D341Med (cell line): ENCODE measurements around the gene SRRM4.

Source experiments
- DNase-seq: peaks from one replicate; pipeline ENCODE4 v3.0.0; 2012; ENCODE audit warnings: low spot score

The SRRM4 gene

GRCh38 chr12:119122751-119123150, 141.4 kb downstream of the SRRM4 start:
- no peak for DNase-seq

GRCh38 chr12:119128527-119128926, 147.2 kb downstream of the SRRM4 start:
- no peak for DNase-seq

GRCh38 chr12:119129827-119130434, 148.6 kb downstream of the SRRM4 start:
- DNase-seq, result no peak

DNA sequence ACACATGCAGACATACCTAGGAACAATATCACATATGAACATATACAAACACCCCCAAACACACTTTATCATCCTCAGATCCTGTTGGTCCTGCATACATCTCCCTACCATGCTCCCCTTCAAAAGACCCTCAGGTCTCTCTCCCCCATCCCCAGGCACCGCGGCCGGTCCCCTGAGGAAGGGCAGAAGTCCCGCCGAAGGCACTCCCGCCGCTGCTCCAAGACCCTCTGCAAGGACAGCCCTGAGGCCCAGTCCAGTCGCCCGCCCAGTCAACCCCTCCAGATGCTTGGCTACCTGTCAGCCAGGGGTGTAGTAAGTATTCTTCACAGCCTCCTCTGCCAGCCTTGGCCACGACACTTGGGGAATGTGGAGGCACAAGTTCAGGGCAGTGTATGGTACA, 149.2 kb downstream of the SRRM4 start:
- no peak for DNase-seq

- DNase-seq, result no peak
Observed at GRCh38 chr12:119134284-119135072, 153.1 kb downstream of the SRRM4 start.

GRCh38 chr12:119136811-119137410, 155.6 kb downstream of the SRRM4 start:
- no peak for DNase-seq

DNA sequence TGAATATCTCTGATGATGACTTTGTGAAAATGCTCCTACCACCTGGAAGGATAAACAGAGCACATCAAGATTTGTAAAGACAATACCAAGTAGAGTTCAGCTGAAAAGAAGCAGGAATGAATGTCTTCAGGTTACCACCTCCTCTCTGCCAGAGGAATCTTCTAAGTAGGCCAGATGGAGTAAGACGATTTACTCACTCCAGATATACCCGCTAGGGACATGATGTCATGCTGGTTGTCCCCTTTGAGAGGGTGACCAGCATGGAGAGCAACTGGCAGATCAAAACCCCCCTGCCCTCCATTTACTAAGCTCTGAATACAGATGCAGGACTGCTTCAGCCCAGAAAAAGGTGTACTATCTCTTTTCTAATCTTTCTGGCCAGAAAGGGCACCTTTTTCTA, 158.1 kb downstream of the SRRM4 start:
- no peak for DNase-seq

DNA sequence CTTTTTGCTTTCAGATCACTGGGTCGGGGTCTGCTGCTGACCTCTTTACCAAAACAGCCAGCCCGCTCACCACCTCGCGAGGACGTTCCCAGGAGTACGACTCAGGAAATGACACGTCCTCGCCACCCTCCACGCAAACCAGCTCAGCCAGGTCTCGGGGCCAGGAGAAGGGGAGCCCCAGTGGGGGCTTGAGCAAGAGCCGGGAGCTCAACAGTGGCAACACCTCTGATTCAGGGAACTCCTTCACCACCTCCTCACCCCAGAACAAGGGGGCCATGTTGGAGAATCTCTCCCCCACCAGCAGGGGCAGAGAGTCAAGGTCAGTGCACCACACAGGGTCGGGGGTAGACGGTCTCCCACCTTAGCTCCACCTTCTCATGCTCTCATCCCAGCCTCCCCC, 164.0 kb downstream of the SRRM4 start:
- DNase-seq, result no peak

DNA sequence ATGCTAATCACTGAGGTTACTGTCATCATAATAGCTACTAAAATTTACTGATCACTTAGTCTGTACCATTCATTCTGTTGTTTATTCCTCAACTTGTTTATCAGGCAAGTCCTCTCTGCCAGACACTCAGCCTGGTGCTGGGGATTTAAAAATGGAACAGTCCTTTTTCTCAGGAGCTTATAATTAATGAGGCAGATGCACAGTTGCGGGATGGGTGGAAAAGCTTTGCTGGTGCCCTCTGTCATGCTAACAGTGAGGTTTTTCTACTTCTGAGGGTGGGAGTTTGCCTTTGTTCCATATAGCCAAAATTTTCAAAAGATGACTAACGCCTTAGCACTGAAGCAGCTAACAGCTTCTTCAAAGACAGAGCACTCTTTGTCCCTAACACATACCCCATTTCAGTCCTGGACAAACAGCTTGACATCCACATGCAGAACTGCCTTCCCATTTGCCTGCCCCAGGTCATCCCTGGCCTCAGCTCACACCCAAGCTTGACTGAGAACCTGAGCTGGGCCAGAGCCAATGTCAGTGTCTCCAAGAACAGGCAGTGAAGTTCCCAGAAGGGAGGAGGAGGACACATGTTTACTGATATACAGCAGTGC, 166.6 kb downstream of the SRRM4 start:
- peak; percentile 70 for DNase-seq

DNA sequence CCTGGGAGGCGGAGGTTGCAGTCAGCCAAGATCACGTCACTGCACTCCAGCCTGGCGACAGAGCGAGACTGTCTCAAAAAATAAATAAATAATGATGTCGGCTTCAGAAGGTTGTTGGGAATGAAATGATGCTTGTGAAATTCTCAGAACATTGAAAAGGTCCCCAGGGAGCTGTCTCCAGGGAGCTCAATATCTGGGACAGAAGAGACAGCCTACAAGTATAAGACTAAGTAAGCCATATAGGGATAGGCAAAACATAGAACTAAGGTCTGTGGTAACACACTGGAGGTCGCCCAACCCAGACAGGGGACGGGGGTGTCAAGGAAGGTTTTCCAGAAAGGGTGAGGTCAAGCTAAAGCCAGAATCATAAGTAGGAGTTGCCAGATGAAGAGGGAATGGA, 167.9 kb downstream of the SRRM4 start:
- no peak for DNase-seq

DNA sequence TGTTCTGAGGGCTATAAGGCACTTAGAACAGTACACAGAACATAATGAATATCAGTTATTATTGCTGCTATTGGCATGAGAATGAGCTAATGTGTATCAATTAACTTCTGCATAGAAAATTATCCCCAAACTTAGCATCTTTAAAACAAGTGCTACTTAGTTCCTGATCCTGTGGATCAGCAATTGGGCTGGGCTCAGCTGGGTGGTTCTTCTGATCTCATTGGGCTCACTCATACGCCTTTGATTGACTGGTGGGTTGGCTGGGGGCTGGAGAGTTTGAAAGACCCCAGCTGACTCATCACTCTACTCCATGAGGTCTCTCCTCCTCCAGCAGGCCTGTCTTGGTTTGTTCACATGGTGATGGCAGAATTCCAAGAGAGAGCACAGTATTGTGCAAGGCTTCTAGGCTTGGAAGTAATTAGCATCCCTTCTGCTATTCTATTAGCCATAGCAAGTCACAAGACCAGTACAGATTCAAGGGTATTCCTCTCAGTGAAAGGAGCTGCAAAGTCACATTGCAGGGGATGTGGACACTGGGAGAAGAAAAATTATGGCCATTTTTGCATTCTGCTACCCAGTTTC, 170.2 kb downstream of the SRRM4 start:
- no peak for DNase-seq

DNA sequence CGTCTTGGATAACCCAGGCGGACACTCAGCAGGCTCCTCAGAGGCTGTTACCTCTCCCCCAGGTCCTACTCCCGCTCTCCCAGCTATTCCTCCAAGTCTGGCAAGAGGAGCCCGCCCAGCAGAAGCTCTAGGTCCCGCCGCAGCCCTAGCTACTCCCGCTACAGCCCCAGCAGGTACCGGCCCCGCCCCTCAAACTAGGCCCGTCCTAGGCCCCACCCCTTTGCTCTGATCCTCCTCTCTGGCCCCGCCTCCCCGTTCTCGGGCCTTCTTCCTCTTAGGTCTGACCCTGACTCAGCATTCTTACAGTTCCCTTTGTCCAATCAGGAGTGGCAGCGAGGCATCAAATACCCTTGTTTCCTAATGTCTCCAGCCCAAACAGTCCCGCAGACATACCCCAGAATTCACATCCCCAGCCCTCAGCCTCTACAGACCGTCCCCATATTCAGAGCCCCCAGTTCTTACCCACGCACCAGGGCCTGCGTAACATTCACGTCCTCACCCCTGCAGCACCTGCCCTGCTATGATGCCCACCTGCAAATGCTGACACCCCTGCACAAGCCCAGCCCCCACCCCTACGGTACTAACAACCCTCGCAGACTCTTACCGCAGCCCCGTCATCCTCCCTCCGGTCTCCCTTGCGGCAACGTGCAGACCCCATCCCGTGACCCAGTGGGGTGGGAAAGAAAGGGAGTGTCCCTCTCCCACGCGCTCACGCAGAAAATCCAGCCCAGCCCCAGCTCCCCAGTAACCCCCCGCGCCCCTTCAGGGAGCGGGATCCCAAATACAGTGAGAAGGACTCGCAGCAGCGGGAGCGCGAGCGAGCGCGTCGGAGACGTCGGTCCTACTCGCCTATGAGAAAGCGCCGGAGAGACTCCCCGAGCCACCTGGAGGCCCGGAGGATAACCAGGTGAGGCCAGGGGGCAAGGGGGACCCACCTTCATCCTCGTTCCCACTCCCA, 172.4 kb downstream of the SRRM4 start:
- no peak for DNase-seq

DNA sequence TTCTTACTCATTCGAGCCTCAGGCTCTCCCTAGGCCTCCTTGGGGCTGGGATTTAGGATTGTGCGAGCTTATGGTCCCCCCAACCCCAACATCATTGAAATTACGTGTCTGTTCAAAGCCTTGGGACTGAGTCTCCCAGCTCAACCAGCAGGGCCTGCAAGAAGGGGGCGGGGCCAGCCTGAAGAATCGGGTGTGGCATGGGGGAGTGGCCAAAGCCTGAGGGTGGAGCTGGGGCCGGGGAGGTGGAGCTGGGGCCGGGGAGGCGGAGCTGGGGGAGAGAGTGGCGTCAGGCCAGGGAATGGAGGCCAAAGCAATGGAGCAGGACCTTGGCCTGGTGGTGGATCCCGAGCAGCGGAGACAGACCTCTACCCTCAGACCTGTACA, 173.1 kb downstream of the SRRM4 start:
- no peak for DNase-seq

DNA sequence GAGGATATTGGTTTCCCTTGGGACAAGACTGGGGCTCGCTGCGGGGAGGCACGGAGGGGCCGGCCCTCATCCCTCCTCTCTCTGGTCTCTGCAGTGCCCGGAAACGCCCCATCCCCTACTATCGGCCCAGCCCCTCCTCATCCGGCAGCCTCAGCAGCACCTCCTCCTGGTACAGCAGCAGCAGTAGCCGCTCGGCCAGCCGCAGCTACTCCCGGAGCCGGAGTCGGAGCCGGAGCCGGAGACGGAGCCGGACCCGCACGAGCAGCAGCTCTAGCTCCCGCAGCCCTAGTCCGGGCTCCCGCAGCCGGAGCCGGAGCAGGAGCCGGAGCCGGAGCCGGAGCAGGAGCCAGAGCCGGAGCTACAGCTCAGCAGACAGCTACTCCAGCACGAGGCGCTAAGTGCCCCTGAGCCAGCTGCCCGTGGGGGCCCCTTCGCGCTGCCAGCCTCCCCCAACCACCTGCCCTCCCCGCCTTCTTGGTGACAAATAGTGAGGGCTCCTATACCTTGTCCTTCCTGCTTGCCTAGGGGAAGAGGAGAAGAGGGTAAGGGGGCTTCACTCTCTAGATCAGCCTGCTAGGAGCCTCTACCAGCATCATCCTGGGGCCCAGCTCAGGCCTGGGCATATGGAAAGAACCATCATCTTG, 175.2 kb downstream of the SRRM4 start:
- peak; percentile 82 for DNase-seq

GRCh38 chr12:119157528-119157927, 176.2 kb downstream of the SRRM4 start:
- DNase-seq, result peak; percentile 90

DNA sequence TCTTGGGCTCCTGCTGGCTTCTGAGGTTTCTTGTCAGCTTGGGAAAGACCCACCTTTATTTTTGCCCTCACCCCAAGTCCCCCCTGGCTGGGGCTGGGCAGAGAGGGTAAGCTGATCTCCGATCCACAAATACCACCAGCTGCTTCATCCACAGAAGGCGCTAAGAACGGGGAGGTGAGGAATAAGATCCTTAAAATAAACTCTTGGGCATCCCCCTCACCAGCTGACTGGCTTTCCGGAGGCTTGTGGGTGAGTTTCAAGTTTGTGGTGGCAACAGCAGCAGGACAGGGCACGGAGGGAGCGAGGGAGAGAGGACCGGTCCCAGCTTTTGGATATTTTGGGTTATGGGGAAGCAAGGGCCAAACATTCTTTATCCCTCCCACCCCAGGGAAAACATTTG, 176.6 kb downstream of the SRRM4 start:
- DNase-seq, result peak; percentile 79

- DNase-seq, result peak; percentile 56
Observed at GRCh38 chr12:119158402-119158801, 177.1 kb downstream of the SRRM4 start.

DNA sequence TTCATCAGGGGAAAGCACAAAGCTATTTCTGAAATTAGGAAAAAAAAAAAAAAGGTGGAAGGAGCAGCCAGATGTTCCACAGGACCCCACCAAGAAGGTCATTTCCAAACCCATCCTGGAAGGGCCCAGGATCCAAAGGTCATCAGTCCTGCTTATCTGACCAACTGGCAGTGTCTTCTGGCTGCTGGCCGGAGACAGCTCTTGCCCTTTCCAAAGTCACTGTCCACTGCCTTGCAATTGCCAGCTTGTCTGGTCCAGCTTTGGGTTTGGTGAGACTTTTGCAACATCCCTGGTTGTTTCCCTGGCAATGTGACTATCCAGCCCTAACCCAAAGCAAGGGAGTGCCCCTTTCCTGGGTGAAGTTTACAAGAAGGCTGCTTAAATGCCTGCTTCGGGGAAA, 178.5 kb downstream of the SRRM4 start:
- no peak for DNase-seq

- DNase-seq, result no peak
Observed at GRCh38 chr12:119167902-119168301, 186.6 kb downstream of the SRRM4 start.

- DNase-seq, result no peak
Observed at GRCh38 chr12:119168721-119169120, 187.4 kb downstream of the SRRM4 start.

- no peak for DNase-seq
Observed at GRCh38 chr12:119169150-119169549, 187.8 kb downstream of the SRRM4 start.
